HUES48 (cell line): ENCODE data around the gene ICAM1.
"Not testable (repeated sequence)": the region's sequence is repeated elsewhere in the genome, so short reads cannot be mapped to it uniquely, and the experiment has no call there.

Source experiments
- H3K27ac ChIP-seq: one replicate; pipeline ENCODE4 v1.7.0; 2013; ENCODE audit warnings: low read depth, low read length, inconsistent platforms
- H3K27me3 ChIP-seq: 2 replicates; pipeline ENCODE4 v1.6.1; 2013; ENCODE audit warnings: mild to moderate bottlenecking, low read length; ENCODE audit not compliant: control insufficient read depth, insufficient read depth
- H3K36me3 ChIP-seq: 2 replicates; pipeline ENCODE4 v1.6.1; 2013; ENCODE audit warnings: low read length; ENCODE audit not compliant: control insufficient read depth, insufficient read depth
- H3K4me1 ChIP-seq: 2 replicates; pipeline ENCODE4 v1.6.1; 2013; ENCODE audit warnings: mild to moderate bottlenecking, low read length; ENCODE audit not compliant: control insufficient read depth, insufficient read depth
- H3K4me3 ChIP-seq: 2 replicates; pipeline ENCODE4 v1.5.1; 2013; ENCODE audit warnings: mild to moderate bottlenecking, low read depth, low read length
- H3K9ac ChIP-seq: 2 replicates; pipeline ENCODE4 v1.6.1; 2013; ENCODE audit warnings: mild to moderate bottlenecking, low read depth, low read length, moderate library complexity
- H3K9me3 ChIP-seq: 2 replicates; pipeline ENCODE4 v1.6.1; 2013; ENCODE audit warnings: low read length; ENCODE audit not compliant: control insufficient read depth, insufficient read depth

ICAM1 gene

GRCh38 chr19:10230173-10230860 lies 40.6 kb upstream of the ICAM1 start:
- no peaks in the 10 kb centered on the region for H3K36me3 ChIP-seq
- peaks cover 5% of the 10 kb centered on the region; the same call in 1 of the 2 replicates for H3K4me1 ChIP-seq
- peak overlapping the region; percentile 88 for H3K27ac ChIP-seq
- H3K27me3 ChIP-seq = no peaks in the 10 kb centered on the region
- peak overlapping the region; percentile 80 for H3K4me3 ChIP-seq
- H3K9ac ChIP-seq = no peak overlapping the region; the same call in 1 of the 2 replicates
- no peaks in the 10 kb centered on the region for H3K9me3 ChIP-seq

GRCh38 chr19:10230861-10231611 lies 39.9 kb upstream of the ICAM1 start, which contains the start of gene S1PR2:
Gene S1PR2, minus strand, starts transcription at chr19:10231331. Its CDS starts 6,426 bp downstream, at chr19:10224905.
- Histone ChIP-seq H3K4me1 (peaks cover 5% of the 10 kb centered on the region; the same call in 1 of the 2 replicates), H3K4me3 (peak within 1 kb of the TSS; percentile 80), H3K9me3 (no peaks in the 10 kb centered on the region), H3K27me3 (no peaks in the 10 kb centered on the region), H3K27ac (peak within 1 kb of the TSS; percentile 88), H3K36me3 (no peaks in the 10 kb centered on the region), H3K9ac (peak within 1 kb of the TSS; percentile 78)

GRCh38 chr19:10231612-10232228 lies 39.2 kb upstream of the ICAM1 start:
- H3K27me3 ChIP-seq = no peaks in the 10 kb centered on the region
- H3K4me3 ChIP-seq = peak overlapping the region; percentile 80
- H3K36me3 ChIP-seq = no peaks in the 10 kb centered on the region
- peaks cover 5% of the 10 kb centered on the region; the same call in 1 of the 2 replicates for H3K4me1 ChIP-seq
- peak overlapping the region; percentile 88 for H3K27ac ChIP-seq
- peak overlapping the region; percentile 51 for H3K9ac ChIP-seq
- H3K9me3 ChIP-seq = no peaks in the 10 kb centered on the region

- Histone ChIP-seq H3K27ac (no peak overlapping the region), H3K4me3 (no peak overlapping the region), H3K27me3 (no peaks in the 10 kb centered on the region), H3K36me3 (no peaks in the 10 kb centered on the region), H3K4me1 (peaks cover 3% of the 10 kb centered on the region; the same call in 1 of the 2 replicates), H3K9me3 (no peaks in the 10 kb centered on the region), H3K9ac (no peak overlapping the region)
Measured at GRCh38 chr19:10233946-10234345, 37.0 kb upstream of the ICAM1 start.

- no peaks in the 10 kb centered on the region for H3K36me3 ChIP-seq
- H3K4me1 ChIP-seq = no peaks in the 10 kb centered on the region
- no peak overlapping the region for H3K4me3 ChIP-seq
- H3K27me3 ChIP-seq = no peaks in the 10 kb centered on the region
- no peak overlapping the region for H3K9ac ChIP-seq
- H3K9me3 ChIP-seq = no peaks in the 10 kb centered on the region
- H3K27ac ChIP-seq = no peak overlapping the region
Measured at GRCh38 chr19:10235003-10235402, 35.9 kb upstream of the ICAM1 start.

- H3K36me3 ChIP-seq, H3K9ac ChIP-seq, H3K9me3 ChIP-seq, H3K27me3 ChIP-seq, H3K4me1 ChIP-seq, H3K27ac ChIP-seq, H3K4me3 ChIP-seq: not testable (repeated sequence)
Measured at GRCh38 chr19:10235409-10235808, 35.5 kb upstream of the ICAM1 start.

- Histone ChIP-seq H3K36me3 (no peaks in the 10 kb centered on the region), H3K27ac (no peak overlapping the region), H3K4me3 (no peak overlapping the region), H3K4me1 (peaks cover 3% of the 10 kb centered on the region; the same call in 1 of the 2 replicates), H3K9me3 (no peaks in the 10 kb centered on the region), H3K27me3 (no peaks in the 10 kb centered on the region), H3K9ac (no peak overlapping the region)
Measured at GRCh38 chr19:10237702-10238101, 33.2 kb upstream of the ICAM1 start.

GRCh38 chr19:10238172-10238783 lies 32.6 kb upstream of the ICAM1 start:
- no peak overlapping the region for H3K4me3 ChIP-seq
- H3K27ac ChIP-seq = no peak overlapping the region
- H3K36me3 ChIP-seq = no peaks in the 10 kb centered on the region
- H3K4me1 ChIP-seq = peaks cover 5% of the 10 kb centered on the region; the same call in 1 of the 2 replicates
- no peaks in the 10 kb centered on the region for H3K27me3 ChIP-seq
- no peak overlapping the region for H3K9ac ChIP-seq
- no peaks in the 10 kb centered on the region for H3K9me3 ChIP-seq

- H3K4me1 ChIP-seq, H3K4me3 ChIP-seq, H3K27ac ChIP-seq, H3K9ac ChIP-seq, H3K36me3 ChIP-seq, H3K9me3 ChIP-seq, H3K27me3 ChIP-seq: not testable (repeated sequence)
Measured at GRCh38 chr19:10241826-10242449, 29.0 kb upstream of the ICAM1 start.

GRCh38 chr19:10243606-10244005 lies 27.3 kb upstream of the ICAM1 start:
- H3K27me3 ChIP-seq = no peaks in the 10 kb centered on the region
- no peaks in the 10 kb centered on the region for H3K36me3 ChIP-seq
- H3K9ac ChIP-seq = no peak overlapping the region
- H3K9me3 ChIP-seq = no peaks in the 10 kb centered on the region
- peaks cover 5% of the 10 kb centered on the region; the same call in 1 of the 2 replicates for H3K4me1 ChIP-seq
- H3K4me3 ChIP-seq = no peak overlapping the region
- no peak overlapping the region for H3K27ac ChIP-seq
